IPS-18c (cell line): Measurements from ENCODE around the gene TNRC6A.
A peak's percentile ranks its signal among the peaks of the same experiment; 100 is the strongest.
"Not testable (repeated sequence)": the region's sequence is repeated elsewhere in the genome, so short reads cannot be mapped to it uniquely, and the experiment has no call there.

ENCODE experiments used
- H3K4me3 ChIP-seq: 2 replicates; pipeline ENCODE4 v1.7.0; 2013; ENCODE audit warnings: low read depth, mild to moderate bottlenecking, low read length, moderate library complexity; ENCODE audit not compliant: insufficient read depth
- H3K9me3 ChIP-seq: one replicate; pipeline ENCODE4 v1.6.1; 2013; ENCODE audit warnings: mild to moderate bottlenecking, low read length, moderate library complexity; ENCODE audit not compliant: control insufficient read depth, insufficient read depth

Gene TNRC6A

GRCh38 chr16:24729243-24729950, at the start of gene TNRC6A:
Gene TNRC6A, plus strand, starts transcription at chr16:24729651. Its CDS starts 191 bp downstream, at chr16:24729842.
- Histone ChIP-seq H3K4me3 (peak within 1 kb of the TSS; percentile 81), H3K9me3 (no peaks in the 10 kb centered on the region)

DNA sequence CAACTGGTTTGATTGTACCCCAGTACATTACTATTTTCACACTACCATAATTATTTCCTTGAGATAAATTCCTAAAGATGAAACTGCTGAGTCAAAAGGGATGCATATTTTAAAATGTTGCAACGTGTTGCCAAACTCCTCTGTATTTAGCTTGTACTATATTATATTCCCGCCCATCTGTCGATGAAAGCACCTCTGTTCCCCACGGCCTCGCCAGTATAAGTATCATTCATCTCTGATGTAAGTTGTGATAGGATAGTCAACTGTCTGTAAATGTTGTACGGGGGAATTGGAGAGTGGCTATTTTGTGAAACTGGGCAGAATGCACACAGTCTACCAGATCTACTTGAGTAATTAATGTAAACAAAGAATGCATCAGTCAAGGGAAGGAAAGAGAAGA, 47.7 kb upstream of the TNRC6A start:
- no peaks in the 10 kb centered on the region for H3K9me3 ChIP-seq
- H3K4me3 ChIP-seq = no peak overlapping the region

DNA sequence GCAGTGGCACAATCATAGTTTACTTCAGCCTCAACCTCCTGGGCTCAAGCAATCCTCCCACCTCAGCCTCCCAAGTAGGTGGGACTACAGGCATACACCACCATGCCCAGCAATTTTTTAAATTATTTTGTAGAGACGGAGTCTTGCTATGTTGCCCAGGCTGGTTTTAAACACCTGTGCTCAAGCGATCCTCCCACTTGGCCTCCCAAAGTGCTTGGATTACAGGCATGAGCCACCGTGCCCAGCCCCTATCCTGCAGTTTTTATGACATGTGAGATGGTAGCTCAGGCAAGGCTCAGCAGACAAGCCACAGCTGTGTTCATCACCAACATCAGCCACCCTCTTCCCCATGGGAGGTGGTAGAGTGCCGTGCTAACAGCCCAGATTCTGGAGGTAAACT, 46.2 kb upstream of the TNRC6A start:
- no peak overlapping the region for H3K4me3 ChIP-seq
- H3K9me3 ChIP-seq = no peaks in the 10 kb centered on the region

DNA sequence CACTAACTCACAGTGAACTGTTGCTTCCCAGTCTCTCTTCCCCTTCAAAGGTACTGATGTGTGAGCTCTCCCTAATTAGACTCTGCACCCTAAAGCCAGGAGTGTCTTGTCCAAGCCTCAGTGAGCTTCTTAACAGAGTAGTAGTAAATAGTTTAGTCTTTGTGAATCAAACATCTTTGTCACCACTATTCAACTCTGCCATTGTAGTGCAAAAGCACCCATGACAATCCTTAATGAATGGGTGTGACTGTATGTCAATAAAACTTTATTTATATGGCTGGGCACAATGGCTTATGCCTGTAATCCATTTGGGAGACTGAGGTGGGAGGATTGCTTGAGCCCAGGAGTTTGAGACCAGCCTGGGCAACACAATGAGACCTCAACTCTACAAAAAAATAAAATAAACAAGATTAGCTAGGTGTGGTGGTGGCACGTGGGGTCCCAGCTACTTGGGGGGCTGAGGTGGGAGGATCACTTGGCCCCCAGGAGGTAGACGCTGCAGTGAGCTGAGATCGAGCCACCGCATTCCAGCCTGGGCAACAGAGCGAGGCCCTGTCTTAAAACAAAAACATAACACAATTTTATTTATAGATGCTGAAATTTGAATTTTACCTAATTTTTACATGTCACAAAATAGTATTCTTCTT, 45.5 kb upstream of the TNRC6A start:
- no peak overlapping the region; the same call in 1 of the 2 replicates for H3K4me3 ChIP-seq
- no peaks in the 10 kb centered on the region for H3K9me3 ChIP-seq

GRCh38 chr16:24685539-24686432, 43.7 kb upstream of the TNRC6A start:
- H3K9me3 ChIP-seq = no peaks in the 10 kb centered on the region
- H3K4me3 ChIP-seq = no peak overlapping the region

- Histone ChIP-seq H3K4me3 (no peak overlapping the region), H3K9me3 (no peaks in the 10 kb centered on the region)
Observed at GRCh38 chr16:24686678-24687077, 42.8 kb upstream of the TNRC6A start.

- no peaks in the 10 kb centered on the region for H3K9me3 ChIP-seq
- H3K4me3 ChIP-seq = no peak overlapping the region
Observed at GRCh38 chr16:24688359-24688758, 41.1 kb upstream of the TNRC6A start.

GRCh38 chr16:24689128-24689527, 40.3 kb upstream of the TNRC6A start:
- Histone ChIP-seq H3K9me3 (no peaks in the 10 kb centered on the region), H3K4me3 (no peak overlapping the region)

- no peaks in the 10 kb centered on the region for H3K9me3 ChIP-seq
- H3K4me3 ChIP-seq = no peak overlapping the region
Observed at GRCh38 chr16:24692854-24693253, 36.6 kb upstream of the TNRC6A start.

DNA sequence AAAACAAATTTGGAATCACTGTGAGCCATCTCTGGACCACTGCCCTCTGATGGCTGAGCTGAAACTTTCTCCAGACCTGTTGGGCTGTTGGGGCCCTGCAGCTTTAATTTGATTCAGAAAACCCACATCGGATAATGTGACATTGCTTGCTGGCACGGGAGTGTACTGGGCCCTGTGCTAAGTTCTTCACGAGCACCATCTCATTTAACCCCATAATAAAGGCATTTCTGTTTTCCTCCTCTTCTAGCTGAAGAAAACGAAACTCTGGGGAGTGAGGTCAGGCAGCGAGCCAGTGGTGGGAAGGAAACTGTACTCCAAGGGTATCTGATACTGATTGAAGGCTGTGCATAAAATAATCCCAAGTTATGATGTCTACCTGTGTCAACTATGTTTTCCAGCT, 34.5 kb upstream of the TNRC6A start:
- Histone ChIP-seq H3K4me3 (no peak overlapping the region), H3K9me3 (no peaks in the 10 kb centered on the region)

DNA sequence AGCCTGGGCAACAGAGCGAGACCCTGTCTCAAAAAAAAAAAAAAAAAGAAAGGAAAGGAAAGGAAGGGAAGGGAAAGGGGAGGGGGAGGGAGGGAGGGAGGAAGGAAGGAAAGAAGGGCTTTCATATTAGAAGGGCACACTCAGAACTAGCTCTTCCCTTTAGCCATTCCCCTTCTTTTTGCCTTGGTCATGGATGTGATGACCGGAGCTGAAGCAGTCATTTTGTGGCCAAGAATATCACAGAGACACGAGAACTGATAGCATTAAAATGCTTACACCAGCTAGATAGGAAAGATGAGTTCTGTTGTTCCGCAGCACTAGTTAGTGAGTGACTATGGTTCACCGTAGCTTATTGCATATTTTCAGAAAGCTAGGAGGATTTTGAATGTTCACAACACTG, 32.8 kb upstream of the TNRC6A start:
- no peaks in the 10 kb centered on the region for H3K9me3 ChIP-seq
- H3K4me3 ChIP-seq = no peak overlapping the region

DNA sequence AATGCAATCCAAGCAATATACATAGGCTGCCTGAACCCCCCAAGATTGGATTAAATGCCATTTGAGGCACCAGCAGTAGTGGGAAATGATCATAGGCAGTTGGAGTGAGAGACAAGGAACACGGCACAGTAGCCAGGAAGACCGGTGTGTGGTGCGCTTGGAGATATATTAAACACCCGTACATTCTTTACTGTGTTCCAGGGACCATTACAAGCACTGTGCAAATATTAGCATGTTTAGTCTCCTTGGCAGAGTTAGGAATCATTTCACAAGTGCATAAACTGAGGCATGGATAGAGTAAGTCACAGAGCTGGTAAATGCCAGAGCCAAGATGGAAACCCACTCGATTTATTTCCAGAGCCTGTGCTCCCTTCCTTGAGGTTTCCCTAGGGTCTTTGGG, 31.1 kb upstream of the TNRC6A start:
- Histone ChIP-seq H3K4me3 (no peak overlapping the region), H3K9me3 (no peaks in the 10 kb centered on the region)

DNA sequence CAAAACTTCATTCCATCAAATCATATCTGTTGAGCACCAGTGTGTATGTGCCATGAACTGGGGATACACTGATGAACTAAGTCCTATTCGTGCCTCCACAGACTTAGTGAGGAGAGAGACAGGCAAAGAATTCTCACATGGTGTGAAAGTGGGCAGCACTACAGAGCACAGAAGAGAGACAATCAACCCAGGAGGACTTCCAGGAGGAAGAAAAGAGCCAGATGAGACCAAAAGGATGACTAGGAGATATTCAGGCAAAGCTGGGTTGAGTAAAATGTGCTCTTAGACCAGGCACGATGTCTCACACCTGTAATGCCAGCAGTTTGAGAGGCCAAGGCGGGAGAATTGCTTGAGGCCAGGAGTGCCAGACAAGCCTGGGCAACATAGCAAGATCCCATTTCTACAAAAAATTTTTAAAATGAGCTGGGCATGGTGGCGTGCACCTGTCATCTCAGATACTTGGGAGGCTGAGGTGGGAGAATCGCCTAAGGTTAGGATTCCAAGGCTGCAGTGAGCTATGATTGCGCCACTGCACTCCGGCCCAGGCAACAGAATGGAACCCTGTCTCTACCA, 30.2 kb upstream of the TNRC6A start:
- no peaks in the 10 kb centered on the region for H3K9me3 ChIP-seq
- no peak overlapping the region for H3K4me3 ChIP-seq

GRCh38 chr16:24700549-24701392, 28.7 kb upstream of the TNRC6A start:
- H3K9me3 ChIP-seq = no peaks in the 10 kb centered on the region
- H3K4me3 ChIP-seq = no peak overlapping the region

- Histone ChIP-seq H3K4me3 (no peak overlapping the region), H3K9me3 (no peaks in the 10 kb centered on the region)
Observed at GRCh38 chr16:24701521-24701951, 27.9 kb upstream of the TNRC6A start.

GRCh38 chr16:24707760-24708159, 21.7 kb upstream of the TNRC6A start:
- not testable (repeated sequence) for H3K9me3 ChIP-seq, H3K4me3 ChIP-seq

DNA sequence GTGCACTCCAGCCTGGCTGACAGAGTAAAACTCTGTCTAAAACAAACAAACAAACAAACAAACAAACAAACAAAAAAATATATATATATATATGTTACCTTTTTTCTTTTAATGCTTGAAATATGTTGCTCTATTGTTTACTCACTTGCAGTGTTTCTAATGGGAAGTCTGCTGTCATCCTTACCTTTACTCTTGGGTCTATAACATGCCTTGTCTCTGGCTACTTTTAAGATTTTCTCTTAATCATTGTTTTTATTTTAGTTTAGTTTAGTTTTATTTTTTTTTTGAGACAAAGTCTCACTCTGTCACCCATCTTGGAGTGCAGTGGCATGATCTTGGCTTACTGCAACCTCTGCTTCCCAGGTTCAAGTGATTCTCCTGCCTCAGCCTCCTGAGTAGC, 16.1 kb upstream of the TNRC6A start:
- peaks cover 7% of the 10 kb centered on the region for H3K9me3 ChIP-seq
- H3K4me3 ChIP-seq = no peak overlapping the region
